AG04450 (cell line): ENCODE measurements around the gene PPP3CB. TPM values are rescaled to one million over a fixed set of nuclear protein-coding genes. Genes with fewer than 3 reads are reported as not detected.

Source experiments
- CTCF ChIA-PET: fragments of 300-600, 350-600 bp; formaldehyde crosslinking; extraction: SDS; loops from one replicate; lab custom pipeline; 2022; ENCODE audit warnings: antibody characterized with exemption, inconsistent platforms; lab: Charles Lee
- POLR2A ChIA-PET: fragments of 350-600 bp; formaldehyde crosslinking; extraction: SDS; loops from one replicate; lab custom pipeline; 2021; ENCODE audit warnings: antibody characterized with exemption, inconsistent platforms; lab: Yijun Ruan, JAX
- DNase-seq: peaks from one replicate; pipeline ENCODE4 v3.0.0-alpha.2; 2011; ENCODE audit warnings: low read depth, low spot score
- H3K27ac ChIP-seq: one replicate; pipeline ENCODE4 v1.5.1; 2012; ENCODE audit warnings: low read depth, low read length, control low read depth
- H3K27me3 ChIP-seq: one replicate; pipeline ENCODE4 v1.6.0; 2012; ENCODE audit warnings: low read length; ENCODE audit not compliant: control insufficient read depth, insufficient read depth
- H3K4me3 ChIP-seq: 2 replicates; pipeline ENCODE4 v1.5.1; 2011; ENCODE audit warnings: mild to moderate bottlenecking, low read depth, low read length, control low read depth
- H3K9me3 ChIP-seq: 2 replicates; pipeline ENCODE4 v1.5.1; 2012; ENCODE audit warnings: low read length; ENCODE audit not compliant: control insufficient read depth, insufficient read depth
- polyA plus RNA-seq: library from polyadenylated mRNA; depleted of rRNA; stranded (reverse); fragments of >200 nt; gene quantifications from 2 replicates; pipeline ENCODE4 v1.2.3, GENCODE V29; 2011
- TF ChIP-seq, protein P1 (sequence below): IDR thresholded peaks from 2 replicates; pipeline ENCODE4 v1.5.1; 2011; ENCODE audit warnings: low read depth, low read length, control low read depth, inconsistent platforms

Gene PPP3CB
- polyA plus RNA-seq, 1 experiment: 41.8 TPM

DNA sequence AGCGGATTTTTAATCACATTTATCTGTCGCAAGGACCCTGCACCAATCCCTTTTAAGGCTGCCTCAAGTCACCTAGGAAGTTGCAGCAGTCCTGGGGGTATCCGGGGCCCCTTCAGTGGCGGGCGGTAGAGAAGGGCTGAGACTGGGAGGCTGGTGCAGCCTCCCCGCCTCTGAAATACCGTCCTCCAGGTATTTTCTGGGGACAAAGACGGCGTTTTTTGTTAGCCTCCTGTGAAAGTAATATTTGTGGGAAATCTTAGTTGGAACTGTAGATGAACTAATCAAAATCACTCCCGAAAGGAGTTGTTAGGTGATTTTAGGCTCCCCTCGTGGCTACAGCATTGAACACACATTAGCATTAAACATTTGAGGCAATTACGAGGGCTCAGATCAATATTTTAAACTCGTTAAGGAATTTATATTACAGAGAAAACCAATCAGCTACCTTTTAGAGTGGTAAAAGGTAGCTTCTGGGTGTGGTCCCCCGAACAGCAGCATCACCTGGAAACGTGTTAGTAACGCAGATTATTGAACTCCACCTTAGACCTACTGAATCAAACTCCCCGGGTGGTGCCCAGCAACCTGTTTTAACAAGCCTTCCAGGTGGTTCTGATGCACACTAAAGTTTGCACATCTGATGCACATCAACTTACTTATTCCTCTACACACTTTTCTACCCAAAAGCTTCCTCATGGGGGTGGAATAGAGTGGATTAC, 81.4 kb downstream of the PPP3CB start:
- no peak for DNase-seq
- Histone ChIP-seq H3K27ac (no peak overlapping the region), H3K27me3 (no peaks in the 10 kb centered on the region), H3K9me3 (peaks cover 3% of the 10 kb centered on the region; the same call in 1 of the 2 replicates), H3K4me3 (peak overlapping the region; percentile 80)
- TF ChIP-seq, protein P1, sequence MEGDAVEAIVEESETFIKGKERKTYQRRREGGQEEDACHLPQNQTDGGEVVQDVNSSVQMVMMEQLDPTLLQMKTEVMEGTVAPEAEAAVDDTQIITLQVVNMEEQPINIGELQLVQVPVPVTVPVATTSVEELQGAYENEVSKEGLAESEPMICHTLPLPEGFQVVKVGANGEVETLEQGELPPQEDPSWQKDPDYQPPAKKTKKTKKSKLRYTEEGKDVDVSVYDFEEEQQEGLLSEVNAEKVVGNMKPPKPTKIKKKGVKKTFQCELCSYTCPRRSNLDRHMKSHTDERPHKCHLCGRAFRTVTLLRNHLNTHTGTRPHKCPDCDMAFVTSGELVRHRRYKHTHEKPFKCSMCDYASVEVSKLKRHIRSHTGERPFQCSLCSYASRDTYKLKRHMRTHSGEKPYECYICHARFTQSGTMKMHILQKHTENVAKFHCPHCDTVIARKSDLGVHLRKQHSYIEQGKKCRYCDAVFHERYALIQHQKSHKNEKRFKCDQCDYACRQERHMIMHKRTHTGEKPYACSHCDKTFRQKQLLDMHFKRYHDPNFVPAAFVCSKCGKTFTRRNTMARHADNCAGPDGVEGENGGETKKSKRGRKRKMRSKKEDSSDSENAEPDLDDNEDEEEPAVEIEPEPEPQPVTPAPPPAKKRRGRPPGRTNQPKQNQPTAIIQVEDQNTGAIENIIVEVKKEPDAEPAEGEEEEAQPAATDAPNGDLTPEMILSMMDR: no peak; the same call in 1 of the 2 replicates
- ChIA-PET CTCF (interaction anchor here (0.7 kb wide), 1 partner anchor 1812 kb away, joined by 3 read pairs; no protein-coding TSS in a partner anchor), POLR2A (interaction anchor here (1.0 kb wide), 1 partner anchor 168 kb away, joined by 3 read pairs; no protein-coding TSS in a partner anchor)

DNA sequence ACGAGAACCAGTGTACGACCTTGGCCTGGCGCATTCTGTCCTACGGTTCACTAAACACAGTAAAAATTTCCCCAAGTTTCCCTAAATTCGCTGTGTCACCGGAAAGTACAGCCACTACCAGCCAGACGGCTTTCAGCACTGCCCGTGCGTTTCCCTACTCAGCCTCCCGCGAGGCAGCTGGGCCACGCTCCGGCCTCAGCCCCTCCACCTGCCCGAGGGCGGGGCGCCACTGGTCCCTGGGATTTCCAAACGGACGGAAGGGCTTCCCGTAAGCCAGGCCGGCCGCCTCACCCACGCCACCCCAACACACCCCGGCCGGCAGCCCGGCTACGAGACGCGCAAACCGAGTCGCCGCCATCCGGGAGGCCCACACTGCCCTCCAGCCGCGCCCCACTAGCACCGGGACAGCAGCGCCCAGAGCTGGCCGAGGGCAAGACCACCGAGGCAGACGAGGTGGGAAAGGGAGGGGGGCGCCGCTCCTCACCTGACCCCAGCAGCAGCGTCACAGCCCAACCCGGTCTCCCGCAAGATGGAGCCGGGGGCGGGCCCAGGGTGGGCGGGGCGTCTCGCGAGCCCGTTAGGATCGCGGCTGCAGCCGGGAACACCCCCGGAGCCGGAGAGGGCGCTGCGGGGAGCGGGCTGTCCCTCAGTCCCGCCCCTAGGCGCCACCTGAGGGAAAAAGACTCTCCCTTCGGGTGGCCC, 82.1 kb downstream of the PPP3CB start, which contains the start of gene ANXA7:
ANXA7 (minus strand) TSS at position 531 of the 702 bp plus-strand sequence. CDS start 13,202 bp downstream, outside the sequence.
- H3K9me3 ChIP-seq: peaks cover 3% of the 10 kb centered on the region; the same call in 1 of the 2 replicates
- H3K4me3 ChIP-seq: peak within 1 kb of the TSS; percentile 80
- DNase-seq: peak; percentile 32
- peak within 1 kb of the TSS; percentile 94 for H3K27ac ChIP-seq
- TF ChIP-seq, protein P1: peak; percentile 29
- CTCF ChIA-PET: no interaction called here
- H3K27me3 ChIP-seq: no peaks in the 10 kb centered on the region
- POLR2A ChIA-PET: interaction anchor here (0.9 to 1.5 kb wide), 3 partner anchors 15 to 167 kb away, joined by 3 to 14 read pairs (median 3); no protein-coding TSS in a partner anchor

DNA sequence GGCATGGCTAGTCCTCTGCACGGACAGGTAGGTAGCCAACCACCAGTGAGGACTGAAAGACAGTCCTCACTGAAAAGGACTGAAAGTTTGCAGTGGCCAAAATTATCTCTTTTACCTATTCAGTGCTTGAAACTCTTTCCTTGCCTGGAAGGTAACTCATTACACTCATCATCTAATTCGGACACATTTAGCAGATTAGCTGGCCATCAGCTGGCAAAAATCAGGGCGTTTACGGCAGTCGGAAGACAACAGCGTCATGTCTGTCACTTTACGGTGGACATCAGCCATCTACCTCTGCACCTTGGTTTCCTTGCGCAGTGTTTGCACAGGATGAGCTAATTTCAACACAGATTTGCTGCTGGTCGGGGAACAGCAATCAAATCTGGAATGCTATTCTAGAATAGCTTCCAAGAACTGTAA, 82.7 kb downstream of the PPP3CB start:
- Histone ChIP-seq H3K27ac (peak overlapping the region; percentile 94), H3K27me3 (no peaks in the 10 kb centered on the region), H3K4me3 (peak overlapping the region; percentile 80), H3K9me3 (peaks cover 3% of the 10 kb centered on the region; the same call in 1 of the 2 replicates)
- ChIA-PET POLR2A (interaction anchor here (0.9 to 1.5 kb wide), 3 partner anchors 15 to 167 kb away, joined by 3 to 14 read pairs (median 3); no protein-coding TSS in a partner anchor), CTCF (no interaction called here)
- TF ChIP-seq, protein P1: no peak
- no peak for DNase-seq

DNA sequence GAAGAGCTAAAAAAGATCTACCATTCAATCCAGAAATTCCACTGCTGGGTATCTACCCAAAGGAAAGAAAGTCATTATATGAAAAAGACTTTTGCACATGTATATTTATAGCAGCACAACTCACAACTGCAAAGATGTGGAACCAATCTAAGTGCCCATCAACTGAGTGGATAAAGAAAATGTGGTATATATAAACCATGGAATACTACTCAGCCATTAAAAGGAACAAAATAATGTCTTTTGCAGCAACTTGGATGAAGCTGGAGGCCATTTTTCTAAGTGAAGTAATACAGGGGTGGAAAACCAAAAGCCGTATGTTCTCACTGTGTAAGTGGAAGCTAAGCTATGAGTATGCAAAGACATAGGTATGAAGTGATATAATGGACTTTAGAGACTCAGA, 84.9 kb downstream of the PPP3CB start:
- Histone ChIP-seq H3K27ac (no peak overlapping the region), H3K9me3 (peaks cover 3% of the 10 kb centered on the region; the same call in 1 of the 2 replicates), H3K27me3 (no peaks in the 10 kb centered on the region), H3K4me3 (no peak overlapping the region)
- CTCF ChIA-PET: no interaction called here
- POLR2A ChIA-PET: no interaction called here
- DNase-seq: no peak
- TF ChIP-seq, protein P1: no peak
